ENCODE results near the gene CD22.

DNA sequence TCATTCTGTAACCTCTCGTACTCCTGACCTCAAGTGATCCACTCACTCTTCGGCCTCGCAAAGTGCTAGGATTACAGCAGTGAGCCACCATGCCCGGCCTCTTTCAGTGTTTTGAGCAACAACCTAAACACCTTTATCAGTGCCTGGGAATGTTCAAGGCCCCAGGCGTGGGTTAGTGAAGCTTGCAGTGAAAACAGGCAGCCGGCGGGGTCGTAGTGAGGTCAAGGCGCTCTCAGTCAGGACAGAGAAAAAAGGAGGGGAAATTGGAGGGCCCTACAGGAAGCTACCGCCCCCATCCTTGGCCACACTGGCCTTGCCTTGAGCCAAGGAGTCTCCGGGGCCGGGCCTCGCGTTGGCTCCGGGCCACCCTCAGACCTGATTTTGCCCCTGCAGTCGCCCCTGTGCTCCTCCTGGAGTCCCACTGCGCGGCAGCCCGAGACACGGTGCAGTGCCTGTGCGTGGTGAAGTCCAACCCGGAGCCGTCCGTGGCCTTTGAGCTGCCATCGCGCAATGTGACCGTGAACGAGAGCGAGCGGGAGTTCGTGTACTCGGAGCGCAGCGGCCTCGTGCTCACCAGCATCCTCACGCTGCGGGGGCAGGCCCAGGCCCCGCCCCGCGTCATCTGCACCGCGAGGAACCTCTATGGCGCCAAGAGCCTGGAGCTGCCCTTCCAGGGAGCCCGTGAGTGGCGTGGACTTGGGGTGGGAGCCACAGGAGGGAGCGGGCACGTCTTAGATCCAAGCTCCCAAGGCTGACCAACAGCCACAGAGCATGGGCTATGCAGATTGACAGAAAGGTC, 19.3 kb upstream of the CD22 start:
- TF ChIP-seq, protein P1, sequence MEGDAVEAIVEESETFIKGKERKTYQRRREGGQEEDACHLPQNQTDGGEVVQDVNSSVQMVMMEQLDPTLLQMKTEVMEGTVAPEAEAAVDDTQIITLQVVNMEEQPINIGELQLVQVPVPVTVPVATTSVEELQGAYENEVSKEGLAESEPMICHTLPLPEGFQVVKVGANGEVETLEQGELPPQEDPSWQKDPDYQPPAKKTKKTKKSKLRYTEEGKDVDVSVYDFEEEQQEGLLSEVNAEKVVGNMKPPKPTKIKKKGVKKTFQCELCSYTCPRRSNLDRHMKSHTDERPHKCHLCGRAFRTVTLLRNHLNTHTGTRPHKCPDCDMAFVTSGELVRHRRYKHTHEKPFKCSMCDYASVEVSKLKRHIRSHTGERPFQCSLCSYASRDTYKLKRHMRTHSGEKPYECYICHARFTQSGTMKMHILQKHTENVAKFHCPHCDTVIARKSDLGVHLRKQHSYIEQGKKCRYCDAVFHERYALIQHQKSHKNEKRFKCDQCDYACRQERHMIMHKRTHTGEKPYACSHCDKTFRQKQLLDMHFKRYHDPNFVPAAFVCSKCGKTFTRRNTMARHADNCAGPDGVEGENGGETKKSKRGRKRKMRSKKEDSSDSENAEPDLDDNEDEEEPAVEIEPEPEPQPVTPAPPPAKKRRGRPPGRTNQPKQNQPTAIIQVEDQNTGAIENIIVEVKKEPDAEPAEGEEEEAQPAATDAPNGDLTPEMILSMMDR (optimal IDR thresholded peaks at IDR 0.05 in 1 of 3, IDR thresholded peaks at IDR 0.05 in 1 of 3, conservative IDR thresholded peaks at IDR 0.05 in 1 of 3; ENCODE audit: extremely low read depth in 1 of 3, insufficient read depth in 2 of 3, low read length in 3 of 3) = no peak
- TF ChIP-seq EZH2 (IDR thresholded peaks at IDR 0.05; ENCODE audit: low read length) = no peak

Data from keratinocyte (primary cell).